NT2/D1 (cell line): ENCODE data around the gene LRRC27.

Experiments
- DNase-seq: peaks from one replicate; pipeline ENCODE4 v3.0.0-alpha.2; 2011; ENCODE audit warnings: low read depth, low spot score
- H3K27me3 ChIP-seq: 2 replicates; pipeline ENCODE4 v1.6.0; 2011; ENCODE audit warnings: mild to moderate bottlenecking; ENCODE audit not compliant: insufficient read length, insufficient read depth
- H3K36me3 ChIP-seq: 2 replicates; pipeline ENCODE4 v1.6.1; 2011; ENCODE audit warnings: mild to moderate bottlenecking, low read length, mixed read lengths; ENCODE audit not compliant: insufficient read depth, insufficient read length
- H3K4me1 ChIP-seq: 2 replicates; pipeline ENCODE4 v1.5.1; 2011; ENCODE audit not compliant: insufficient read depth, insufficient read length
- H3K4me3 ChIP-seq: 2 replicates; pipeline ENCODE4 v1.5.1; 2011; ENCODE audit warnings: low read depth; ENCODE audit not compliant: insufficient read length
- H3K9ac ChIP-seq: 2 replicates; pipeline ENCODE4 v1.6.0; 2011; ENCODE audit warnings: low read depth; ENCODE audit not compliant: insufficient read length
- H3K9me3 ChIP-seq: 2 replicates; pipeline ENCODE4 v1.5.1; 2011; ENCODE audit warnings: mild to moderate bottlenecking, low read length; ENCODE audit not compliant: insufficient read depth
- SUZ12 ChIP-seq: IDR thresholded peaks from 2 replicates; pipeline ENCODE4 v1.6.1; 2011; ENCODE audit not compliant: insufficient read length, insufficient read depth; ENCODE audit errors: extremely low read depth
- YY1 ChIP-seq: IDR thresholded peaks from 2 replicates; pipeline ENCODE4 v1.6.1; 2011; ENCODE audit not compliant: insufficient read length, insufficient read depth
- ZNF274 ChIP-seq: IDR thresholded peaks from 2 replicates; pipeline ENCODE4 v1.6.1; 2011; ENCODE audit warnings: mild to moderate bottlenecking, low read depth, low read length

LRRC27 gene

GRCh38 chr10:132410779-132411532 is 79.0 kb downstream of the LRRC27 start:
- no peak for TF ChIP-seq YY1
- TF ChIP-seq ZNF274: no peak
- TF ChIP-seq SUZ12: no peak
- Histone ChIP-seq H3K27me3 (no peaks in the 10 kb centered on the region), H3K4me3 (no peak overlapping the region), H3K9ac (peak overlapping the region; percentile 32), H3K9me3 (no peaks in the 10 kb centered on the region), H3K36me3 (peaks cover 9% of the 10 kb centered on the region), H3K4me1 (peaks cover 16% of the 10 kb centered on the region)
- no peak for DNase-seq

- no peak for DNase-seq
- Histone ChIP-seq H3K4me1 (peaks cover 16% of the 10 kb centered on the region), H3K9ac (no peak overlapping the region), H3K4me3 (no peak overlapping the region), H3K9me3 (no peaks in the 10 kb centered on the region), H3K27me3 (no peaks in the 10 kb centered on the region), H3K36me3 (peaks cover 5% of the 10 kb centered on the region)
- TF ChIP-seq YY1: no peak
- no peak for TF ChIP-seq SUZ12
- no peak for TF ChIP-seq ZNF274
These were observed 79.7 kb downstream of the LRRC27 start for GRCh38 chr10:132411561-132412253.

GRCh38 chr10:132412316-132413192 is 80.6 kb downstream of the LRRC27 start:
- H3K4me1 ChIP-seq: peaks cover 11% of the 10 kb centered on the region
- no peak overlapping the region for H3K9ac ChIP-seq
- no peaks in the 10 kb centered on the region for H3K36me3 ChIP-seq
- TF ChIP-seq SUZ12: no peak
- no peak for TF ChIP-seq ZNF274
- no peak for TF ChIP-seq YY1
- H3K4me3 ChIP-seq: no peak overlapping the region
- no peaks in the 10 kb centered on the region for H3K27me3 ChIP-seq
- no peak for DNase-seq
- no peaks in the 10 kb centered on the region for H3K9me3 ChIP-seq

GRCh38 chr10:132413226-132414205 is 81.5 kb downstream of the LRRC27 start:
- peaks cover 15% of the 10 kb centered on the region for H3K4me1 ChIP-seq
- H3K9me3 ChIP-seq: no peaks in the 10 kb centered on the region
- TF ChIP-seq SUZ12: no peak
- no peaks in the 10 kb centered on the region for H3K27me3 ChIP-seq
- H3K4me3 ChIP-seq: no peak overlapping the region
- DNase-seq: no peak
- H3K9ac ChIP-seq: peak overlapping the region; percentile 26
- H3K36me3 ChIP-seq: no peaks in the 10 kb centered on the region

- Histone ChIP-seq H3K4me3 (no peak overlapping the region), H3K9ac (no peak overlapping the region), H3K9me3 (no peaks in the 10 kb centered on the region), H3K36me3 (no peaks in the 10 kb centered on the region), H3K4me1 (peaks cover 16% of the 10 kb centered on the region), H3K27me3 (no peaks in the 10 kb centered on the region)
- no peak for DNase-seq
- TF ChIP-seq SUZ12 (no peak), ZNF274 (no peak)
These were observed 82.5 kb downstream of the LRRC27 start for GRCh38 chr10:132414402-132415016.

- no peaks in the 10 kb centered on the region for H3K36me3 ChIP-seq
- no peaks in the 10 kb centered on the region for H3K9me3 ChIP-seq
- H3K4me3 ChIP-seq: no peak overlapping the region
- no peaks in the 10 kb centered on the region for H3K27me3 ChIP-seq
- H3K4me1 ChIP-seq: peaks cover 20% of the 10 kb centered on the region
- no peak for TF ChIP-seq YY1
- TF ChIP-seq SUZ12: no peak
- no peak for TF ChIP-seq ZNF274
- no peak overlapping the region for H3K9ac ChIP-seq
- no peak for DNase-seq
These were observed 83.3 kb downstream of the LRRC27 start for GRCh38 chr10:132415255-132415654.
